Measurements from ENCODE around the gene MTM1.

Gene MTM1

DNA sequence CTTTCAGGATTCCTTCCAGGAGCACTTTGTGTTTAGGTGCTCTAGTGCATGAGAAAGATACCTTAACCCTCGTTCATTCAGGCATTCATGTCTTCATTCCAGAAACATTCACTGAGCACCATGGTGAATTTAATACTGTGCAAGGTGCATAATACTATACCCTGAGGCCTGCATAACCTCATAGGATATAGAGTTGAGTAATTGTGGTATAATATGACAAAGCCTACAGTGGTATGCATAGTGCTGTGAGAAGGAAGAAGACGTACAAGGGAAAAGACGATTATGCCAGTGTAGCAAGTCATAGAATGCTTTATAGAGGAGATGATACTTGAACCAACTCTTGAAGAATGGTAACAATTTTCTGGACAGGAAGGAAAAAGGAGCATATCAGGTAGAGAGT, 34.3 kb downstream of the MTM1 start:
- no peak for DNase-seq (ENCODE audit: low read depth in 2 of 2)

DNA sequence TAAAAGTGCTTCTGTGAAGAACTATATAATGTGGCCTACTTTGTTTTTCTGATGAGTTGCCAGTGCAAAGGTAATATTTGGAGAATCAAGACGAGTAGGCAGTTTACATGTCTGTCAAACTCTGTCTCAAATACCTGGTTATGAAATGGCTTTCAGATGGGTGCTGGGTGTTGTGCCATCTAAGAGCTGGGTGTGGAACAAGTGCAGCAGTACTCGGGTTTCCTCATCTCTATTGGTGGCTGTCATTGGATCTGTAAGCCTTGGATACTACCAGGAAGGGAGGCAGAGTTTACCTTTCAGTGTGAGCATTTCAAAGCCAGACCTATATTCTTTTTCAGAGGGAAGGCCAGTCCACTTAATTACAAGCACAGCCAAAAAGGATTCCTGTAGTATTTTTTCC, 37.2 kb downstream of the MTM1 start:
- DNase-seq (ENCODE audit: low read depth in 2 of 2): no peak

DNA sequence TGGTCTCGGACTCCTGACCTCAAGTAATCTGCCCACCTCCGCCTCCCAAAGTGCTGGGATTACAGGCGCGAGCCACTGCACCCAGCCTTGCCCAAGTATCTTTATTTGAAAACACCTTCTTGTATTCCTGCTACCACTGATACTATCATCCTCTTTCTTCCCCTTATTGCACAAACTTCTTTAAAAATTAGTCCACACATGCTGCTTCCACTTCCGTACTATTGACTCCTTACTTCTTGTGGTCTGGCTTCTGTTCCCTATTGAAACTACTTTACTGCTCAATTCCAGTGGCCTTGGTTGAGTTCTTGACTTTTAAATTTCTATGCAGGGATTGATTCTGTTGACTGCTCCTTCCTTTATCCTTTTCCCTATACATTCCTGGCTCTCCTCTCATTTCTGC, 38.8 kb downstream of the MTM1 start:
- DNase-seq (ENCODE audit: low read depth in 2 of 2): no peak

DNA sequence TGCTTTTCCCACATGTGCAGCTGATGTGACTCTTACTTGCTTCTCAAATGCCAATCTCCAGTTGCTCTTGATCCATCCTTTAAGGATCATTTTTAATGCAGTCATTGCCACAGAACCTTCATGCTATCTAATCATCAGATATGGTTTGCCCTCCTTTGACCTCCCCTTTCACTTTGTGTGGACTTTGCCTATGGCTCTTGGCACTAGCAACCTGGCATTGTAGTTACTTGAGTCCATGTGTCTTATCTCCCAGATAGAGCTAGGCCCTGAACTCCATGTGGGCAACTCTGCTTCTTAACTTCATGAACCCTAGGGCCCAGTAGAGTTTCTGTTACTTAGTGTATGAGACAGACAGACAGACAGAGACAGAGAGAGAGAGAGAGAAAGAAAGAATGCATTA, 41.6 kb downstream of the MTM1 start:
- DNase-seq (ENCODE audit: low read depth in 2 of 2): no peak

DNA sequence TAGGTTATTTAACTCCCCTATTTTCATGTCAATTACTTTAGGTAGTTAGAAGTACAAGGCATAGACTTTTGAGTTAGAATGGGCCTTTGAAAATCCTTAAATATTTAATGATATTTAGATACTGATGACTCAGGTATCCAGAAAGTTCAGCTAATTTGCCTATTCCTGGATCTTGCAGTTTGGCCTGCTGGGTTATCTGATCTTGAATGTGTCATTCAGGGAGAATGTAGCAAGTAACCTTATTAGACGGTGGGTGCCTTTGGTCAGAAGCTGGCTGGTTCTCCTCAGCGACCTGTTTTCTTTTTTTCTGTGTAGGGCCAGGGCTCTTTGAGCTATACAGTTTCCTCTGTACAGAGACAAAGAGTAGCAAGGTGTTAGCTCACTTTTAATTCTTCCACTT, 42.0 kb downstream of the MTM1 start:
- DNase-seq (ENCODE audit: low read depth in 2 of 2): no peak

DNA sequence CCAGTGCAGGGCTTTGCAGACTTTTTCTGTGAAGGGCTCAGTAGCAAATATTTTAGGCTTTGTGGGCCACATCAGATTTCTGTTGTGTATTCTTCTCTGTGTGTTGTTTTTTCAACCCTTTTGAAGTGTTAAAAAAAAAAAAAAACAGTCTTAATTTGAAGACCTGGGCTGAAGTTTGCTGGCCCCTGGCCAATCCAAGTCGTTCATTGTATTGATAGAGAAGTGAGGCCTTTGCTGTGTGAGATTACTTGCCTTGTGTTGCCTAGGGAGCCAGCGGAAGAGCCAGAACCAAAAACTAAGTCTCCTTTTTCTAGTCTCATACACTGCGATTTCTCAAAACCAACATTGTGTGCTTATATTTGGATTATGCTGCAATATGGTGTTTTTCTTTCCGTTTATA, 46.9 kb downstream of the MTM1 start:
- no peak for DNase-seq (ENCODE audit: low read depth in 2 of 2)

DNA sequence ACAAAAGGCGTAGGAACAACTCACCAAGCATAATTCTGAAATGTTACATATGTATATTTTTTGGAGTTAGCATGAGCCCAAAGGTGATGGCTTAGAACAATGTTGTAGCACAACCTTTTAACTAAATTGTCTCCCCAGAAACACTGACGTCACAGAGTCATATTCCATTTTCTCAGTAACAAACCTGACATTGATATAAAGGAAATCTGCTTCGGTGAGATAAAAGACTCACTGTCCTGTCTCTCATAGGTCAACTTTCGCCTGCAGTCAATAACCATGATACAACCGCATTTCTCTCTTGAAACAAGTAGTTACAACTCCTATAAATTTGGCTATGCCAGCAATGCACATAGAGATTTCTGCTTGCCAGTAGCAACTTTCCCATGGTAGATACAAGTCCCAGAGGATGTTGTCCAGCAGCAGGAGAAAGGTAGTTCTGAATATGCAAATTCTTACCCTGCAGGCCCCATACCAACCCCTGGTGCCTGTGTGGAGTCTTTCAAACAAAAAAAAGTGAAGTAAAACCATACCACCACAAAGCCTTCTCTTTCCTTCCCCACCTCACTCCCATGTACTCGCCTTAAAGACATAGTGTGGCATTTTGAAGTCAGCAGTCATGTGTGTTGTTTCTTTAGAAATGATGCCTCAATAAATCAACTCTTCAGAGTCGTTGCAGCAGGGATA, 47.9 kb downstream of the MTM1 start:
- DNase-seq (ENCODE audit: low read depth in 2 of 2): no peak

DNA sequence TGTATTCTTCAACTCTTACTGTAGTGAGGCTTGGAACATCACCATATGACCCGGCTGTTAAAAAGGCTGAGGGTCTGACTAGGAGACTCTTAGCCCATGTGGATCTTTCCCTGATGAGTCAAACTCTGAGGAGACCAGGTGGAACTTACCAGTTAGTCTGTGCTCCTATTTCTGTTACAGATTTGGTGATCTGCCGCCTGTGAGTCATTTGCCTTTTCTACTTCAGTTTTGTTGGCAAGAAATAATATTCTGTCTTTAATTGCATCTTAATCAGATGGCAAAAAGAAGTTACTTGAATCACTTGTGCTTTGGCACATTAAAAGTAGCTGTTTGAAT, 48.4 kb downstream of the MTM1 start:
- DNase-seq (ENCODE audit: low read depth in 2 of 2): no peak

DNA sequence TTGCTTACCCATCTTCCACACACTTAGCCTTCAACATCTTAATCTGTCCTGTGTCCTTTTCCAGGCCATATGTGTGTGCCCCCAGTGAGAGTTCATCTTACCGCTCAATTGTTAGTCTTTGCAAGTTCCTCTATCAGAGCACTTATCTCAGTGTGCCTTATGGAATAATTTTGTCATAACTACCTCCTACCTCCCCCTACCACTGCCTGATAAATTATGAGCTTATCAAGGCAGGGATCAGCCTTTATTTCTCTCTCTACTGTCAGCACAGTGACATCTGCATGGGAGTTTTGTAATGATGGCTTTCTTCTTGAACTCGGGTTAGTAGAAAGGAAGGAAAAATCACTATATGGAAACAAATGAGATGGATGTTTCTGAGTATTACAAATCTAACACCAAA, 53.2 kb downstream of the MTM1 start:
- DNase-seq (ENCODE audit: low read depth in 2 of 2): no peak

DNA sequence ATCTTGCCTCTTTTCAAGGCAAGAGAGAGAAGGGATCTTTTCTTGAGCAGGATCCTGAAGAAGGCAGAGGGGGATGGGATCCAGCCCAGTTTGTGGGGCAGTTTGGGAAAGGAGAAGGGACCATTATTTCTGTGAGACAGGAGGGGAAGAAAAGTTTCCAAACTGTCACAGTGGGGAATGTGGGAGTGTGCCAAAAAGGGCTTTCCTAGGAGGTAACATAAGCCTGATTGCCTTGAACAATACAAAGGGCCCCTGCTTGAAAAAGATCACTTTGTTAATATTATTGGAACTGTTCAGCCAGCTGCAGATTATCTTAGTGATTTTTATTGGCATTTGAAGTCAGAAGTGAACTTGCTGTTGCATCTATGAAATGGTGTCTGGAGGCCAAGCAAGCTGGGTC, 55.2 kb downstream of the MTM1 start:
- DNase-seq (ENCODE audit: low read depth in 2 of 2): no peak

DNA sequence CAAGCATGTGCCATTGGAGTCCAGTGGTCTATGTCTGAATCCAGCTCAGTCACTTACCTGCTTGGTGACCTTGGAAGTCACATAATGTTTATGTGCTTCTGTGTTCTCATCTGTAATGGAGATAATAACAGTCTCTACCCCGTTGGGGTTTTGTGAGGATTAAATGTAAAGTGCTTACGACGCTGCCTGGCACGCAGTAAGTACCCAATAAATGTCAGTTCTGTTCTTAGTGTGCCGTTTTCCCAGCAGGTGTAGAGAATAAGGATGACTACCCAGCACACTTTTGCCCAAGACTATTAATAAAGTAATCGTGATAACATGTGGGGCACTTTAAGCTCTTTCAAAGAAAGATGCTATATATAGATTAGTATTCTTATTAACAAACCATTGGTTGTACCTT, 56.7 kb downstream of the MTM1 start:
- DNase-seq (ENCODE audit: low read depth in 2 of 2): no peak

DNA sequence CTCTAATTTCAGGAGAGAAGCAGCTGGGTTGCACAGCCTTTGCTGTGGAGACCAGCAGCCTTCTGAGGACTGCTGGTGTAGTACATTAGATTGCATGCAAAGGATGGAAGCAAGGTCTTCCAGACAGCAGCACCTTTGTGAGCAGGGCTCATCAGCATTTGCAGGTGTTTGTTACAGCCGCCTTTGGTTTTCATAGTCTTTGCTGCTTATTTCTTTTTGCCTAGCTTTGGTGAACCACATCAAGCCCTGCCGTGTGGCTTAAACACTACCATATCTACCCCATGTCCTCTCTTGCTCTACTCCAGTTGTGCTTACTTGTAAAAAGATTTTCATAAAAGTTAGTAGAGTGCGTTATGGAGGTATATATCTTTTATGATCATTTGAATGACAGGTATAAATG, 57.5 kb downstream of the MTM1 start:
- no peak for DNase-seq (ENCODE audit: low read depth in 2 of 2)

DNA sequence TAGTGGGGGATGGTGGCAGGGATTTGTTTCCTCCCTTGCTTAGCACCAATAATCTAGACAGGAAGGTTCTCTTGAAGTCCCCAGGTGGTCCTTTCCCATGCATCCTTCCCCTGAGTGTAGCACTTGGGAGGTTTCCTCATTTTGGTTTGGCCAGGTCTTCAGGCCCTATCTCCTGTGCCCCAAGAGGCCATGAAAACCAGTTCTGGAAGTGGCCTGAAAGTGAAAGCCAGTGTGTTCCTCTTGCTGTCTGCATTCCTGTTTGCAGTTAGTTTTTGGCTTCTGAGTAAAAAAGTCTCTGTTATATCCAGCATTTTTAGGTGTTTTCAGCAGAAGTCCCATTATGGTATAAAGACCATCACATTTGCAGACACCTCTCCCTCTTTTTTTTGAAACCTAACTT, 59.5 kb downstream of the MTM1 start:
- DNase-seq (ENCODE audit: low read depth in 2 of 2): no peak

DNA sequence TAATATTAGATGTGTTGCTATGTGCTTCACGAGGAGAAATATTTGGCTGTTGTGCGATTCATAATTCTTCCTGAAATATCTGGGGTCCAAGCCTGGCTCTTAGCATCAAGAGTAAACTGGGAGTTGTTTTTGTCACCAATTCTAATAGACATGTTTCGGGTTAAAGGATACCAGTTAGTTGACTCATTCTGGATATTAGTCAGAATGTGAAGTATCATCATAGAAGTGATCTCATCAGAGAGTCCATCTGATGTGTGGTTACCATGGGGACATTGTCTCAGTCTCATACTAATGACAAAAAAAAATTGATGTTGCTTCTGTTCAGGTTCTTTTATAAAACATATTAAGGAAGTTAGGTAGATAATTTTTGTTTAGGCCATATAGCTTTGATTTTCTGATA, 67.5 kb downstream of the MTM1 start:
- no peak for DNase-seq (ENCODE audit: low read depth in 2 of 2)

DNA sequence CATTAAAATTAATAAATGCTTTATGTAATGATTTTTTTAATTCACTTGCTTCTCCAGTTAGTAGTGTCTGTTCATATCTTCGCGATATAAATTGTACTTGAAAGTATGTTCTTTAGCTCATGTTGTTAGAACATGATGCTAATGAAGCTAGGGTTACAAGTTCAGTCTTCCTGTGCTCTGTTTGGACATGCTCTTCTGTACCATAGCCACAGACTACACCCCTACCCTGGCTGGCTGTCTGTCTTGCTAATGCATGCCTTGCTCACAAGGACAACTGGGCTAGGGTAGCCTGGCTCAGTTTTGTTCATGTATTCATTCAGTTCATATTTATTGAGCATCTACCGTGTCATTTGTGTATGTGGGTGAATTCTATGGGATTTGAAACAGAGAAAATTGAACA, 74.0 kb downstream of the MTM1 start:
- no peak for DNase-seq (ENCODE audit: low read depth in 2 of 2)

DNA sequence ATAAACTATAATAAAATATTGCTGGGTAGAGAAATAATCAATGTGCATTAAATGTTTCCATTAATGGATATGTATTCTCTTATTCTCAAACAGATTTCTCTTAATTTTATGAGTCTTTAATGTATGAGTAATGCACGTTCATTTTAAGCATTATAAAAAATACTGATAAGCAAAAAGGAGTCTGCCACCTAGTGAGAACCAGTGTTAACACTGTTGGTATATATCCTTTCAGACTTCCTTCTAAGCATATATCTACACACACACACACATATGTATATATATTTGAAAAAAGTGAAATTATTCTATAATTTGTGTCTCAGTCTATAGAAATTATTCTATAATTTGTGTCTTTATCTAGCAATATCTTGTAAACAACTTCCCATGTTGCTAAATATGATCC, 74.8 kb downstream of the MTM1 start:
- no peak for DNase-seq (ENCODE audit: low read depth in 2 of 2)

DNA sequence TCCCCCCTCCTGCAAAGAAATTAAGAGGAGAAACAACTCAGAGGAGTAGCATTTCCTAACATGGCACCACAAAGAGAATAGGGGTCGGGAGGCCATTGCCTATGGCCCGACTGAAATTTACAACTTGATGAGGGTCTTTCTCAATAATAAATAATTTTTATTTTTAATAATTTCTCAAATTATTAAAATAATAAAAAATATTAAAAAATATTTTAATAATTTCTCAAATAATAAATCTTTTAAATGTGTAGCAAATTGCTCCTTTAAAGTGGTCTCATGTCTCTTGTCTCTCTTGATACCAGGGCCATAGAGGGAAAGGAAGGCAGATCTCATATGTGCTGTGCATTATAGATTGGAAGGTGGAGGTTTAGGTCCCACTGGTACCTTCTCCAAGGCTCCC, 75.5 kb downstream of the MTM1 start:
- no peak for DNase-seq (ENCODE audit: low read depth in 2 of 2)

DNA sequence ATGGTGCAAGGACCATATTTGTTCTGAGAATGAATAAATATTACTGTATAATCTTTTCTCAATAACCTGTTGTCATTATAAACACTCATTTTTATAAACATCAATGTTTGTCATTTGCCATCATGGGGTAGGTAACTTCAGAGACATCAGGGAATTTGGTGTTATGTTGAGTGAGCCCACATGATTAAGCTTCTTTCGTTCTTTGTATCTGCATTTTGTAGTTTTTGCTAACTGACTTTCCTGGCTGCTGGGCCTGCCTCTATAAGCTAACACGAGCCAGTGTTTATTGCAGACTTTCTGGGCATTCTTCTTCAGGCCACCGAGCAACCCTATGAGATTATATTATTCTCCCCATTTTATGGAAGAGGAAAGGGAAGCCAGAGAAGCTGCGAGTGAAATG, 76.0 kb downstream of the MTM1 start:
- no peak for DNase-seq (ENCODE audit: low read depth in 2 of 2)

DNA sequence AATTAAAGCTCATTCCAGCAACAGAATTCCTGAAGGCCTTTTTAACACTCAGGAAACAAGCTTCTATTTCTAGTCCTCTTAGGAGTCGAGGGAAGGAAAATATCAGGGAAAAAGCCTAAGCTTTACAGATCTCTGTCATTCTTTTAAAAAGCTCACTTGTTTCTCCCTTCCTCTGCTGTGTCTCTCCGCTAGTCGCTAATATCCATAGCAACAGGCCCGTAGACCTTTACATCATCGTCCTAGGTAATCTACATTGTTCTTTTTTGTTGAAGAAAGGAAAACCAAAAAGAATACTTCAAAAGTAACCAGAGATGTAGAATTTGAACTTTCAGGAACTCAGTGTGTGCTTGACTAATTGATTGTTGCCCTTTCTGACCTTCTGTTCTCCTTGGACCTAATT, 78.9 kb downstream of the MTM1 start:
- DNase-seq (ENCODE audit: low read depth in 2 of 2): no peak

DNA sequence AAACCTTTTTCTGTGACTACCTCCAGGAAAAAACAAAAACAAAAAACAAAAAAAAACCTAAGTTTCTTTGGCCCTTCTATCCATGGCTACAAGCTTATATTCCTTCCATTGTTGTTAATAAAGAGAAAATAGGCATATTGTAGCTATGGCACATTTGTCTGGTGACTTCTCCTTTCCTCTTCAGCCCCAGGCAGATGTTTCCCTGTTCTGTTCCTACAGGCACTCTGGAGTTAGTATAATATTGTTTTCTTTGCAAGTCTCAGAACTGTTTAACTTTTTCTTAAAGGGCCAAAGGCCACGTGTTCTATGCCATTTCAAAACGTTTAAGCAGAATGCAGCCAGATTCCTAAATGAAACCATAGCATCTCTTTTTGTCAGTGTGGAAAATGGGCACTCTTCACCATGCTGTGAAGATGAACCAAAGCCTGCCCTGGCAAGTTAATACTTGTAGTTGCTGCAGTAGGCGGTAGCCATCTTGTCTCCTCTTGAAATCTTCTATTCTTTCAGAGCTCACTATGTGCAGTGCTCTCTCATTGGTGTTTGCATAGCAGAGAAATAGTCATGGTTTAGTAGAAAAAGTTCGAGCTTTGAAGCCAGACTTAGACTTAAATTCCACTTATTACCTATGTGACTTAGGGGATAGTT, 80.0 kb downstream of the MTM1 start:
- no peak for DNase-seq (ENCODE audit: low read depth in 2 of 2)

DNA sequence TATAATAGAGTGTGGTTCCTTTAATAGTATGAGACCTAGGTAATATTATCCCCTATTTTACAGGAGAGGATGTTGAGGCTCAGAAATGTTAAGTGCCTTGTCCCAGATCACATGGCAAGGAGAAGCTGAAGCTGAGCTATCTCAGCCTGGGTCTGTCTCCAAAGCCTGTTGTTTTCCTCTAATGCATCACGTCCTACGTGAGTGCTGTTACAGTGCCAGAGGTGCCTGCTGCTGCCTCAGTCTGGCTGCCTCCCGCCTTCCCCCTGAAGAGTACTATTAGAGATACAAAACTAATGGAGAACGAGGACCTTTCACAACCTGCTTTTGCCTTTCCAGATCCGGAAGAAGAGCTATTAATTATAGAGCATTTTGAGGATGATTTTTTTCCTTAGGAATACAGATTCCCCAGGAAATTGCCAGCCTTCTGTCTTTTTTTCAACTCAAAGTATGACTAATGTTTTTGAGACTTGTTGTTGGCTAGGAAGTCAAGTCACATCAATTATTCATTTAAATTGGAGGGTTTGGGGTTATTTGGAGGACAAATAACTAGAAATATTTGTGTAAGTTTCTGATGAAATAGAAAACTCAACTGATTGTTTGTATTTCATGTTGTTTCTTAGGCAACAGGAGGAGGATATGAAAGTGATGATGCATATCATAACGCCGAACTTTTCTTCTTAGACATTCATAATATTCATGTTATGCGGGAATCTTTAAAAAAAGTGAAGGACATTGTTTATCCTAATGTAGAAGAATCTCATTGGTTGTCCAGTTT, 80.9 kb downstream of the MTM1 start:
- DNase-seq (ENCODE audit: low read depth in 2 of 2): no peak

DNA sequence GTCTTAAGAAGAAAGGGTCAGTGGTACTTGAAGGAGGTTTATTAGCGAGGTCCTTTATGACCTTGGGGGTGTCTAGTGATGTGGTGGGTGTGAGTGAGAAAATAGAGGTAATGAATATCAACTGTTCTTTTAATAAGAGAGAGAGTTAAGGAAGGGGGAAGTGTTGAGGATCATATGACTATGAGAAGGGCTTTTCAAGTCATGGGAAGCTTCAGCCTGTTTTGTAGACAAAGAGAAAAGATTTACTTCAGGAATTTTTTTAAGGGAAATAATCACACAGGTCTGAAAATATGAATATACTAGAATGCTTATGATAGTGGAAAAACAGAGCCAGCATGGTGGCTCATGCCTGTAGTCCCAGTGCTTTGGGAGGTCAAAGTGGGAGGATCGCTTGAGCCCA, 83.5 kb downstream of the MTM1 start:
- no peak for DNase-seq (ENCODE audit: low read depth in 2 of 2)

DNA sequence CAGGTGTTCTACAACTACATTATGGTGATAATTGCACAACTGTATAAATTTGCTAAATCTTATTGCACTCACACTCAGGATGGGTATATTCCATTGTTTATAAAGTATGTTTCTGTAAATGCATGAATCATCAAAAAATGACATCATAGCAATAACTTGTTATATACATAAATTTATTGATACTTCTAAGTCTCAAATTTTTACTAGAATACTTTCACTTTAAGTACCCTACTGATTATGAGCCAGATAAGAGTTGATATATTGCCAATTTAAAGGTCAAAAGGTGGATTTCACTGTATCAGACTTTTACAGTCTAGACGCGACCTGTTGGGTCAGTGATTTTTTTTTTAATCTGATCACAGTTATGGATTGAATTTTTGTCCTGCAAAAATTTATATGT, 87.4 kb downstream of the MTM1 start:
- DNase-seq (ENCODE audit: low read depth in 2 of 2): no peak

All from stimulated activated CD4-positive, alpha-beta T cell treated with anti-CD3 and anti-CD28 coated beads, Interleukin-12 subunit alpha, Interleukin-12 subunit beta, amount 100 ng/mL, for 24 hours (primary cell).